GM19468 (cell line): ENCODE data around the gene RNF212.

Source experiments
- ATAC-seq: cut with Tn5 transposase; IDR thresholded peaks from one replicate; pipeline ENCODE4 v1.9.1; 2021; ENCODE audit warnings: mild to moderate bottlenecking, moderate library complexity, moderate number of reproducible peaks; ENCODE audit not compliant: unreplicated experiment; ENCODE audit errors: extremely low read depth

Gene RNF212

DNA sequence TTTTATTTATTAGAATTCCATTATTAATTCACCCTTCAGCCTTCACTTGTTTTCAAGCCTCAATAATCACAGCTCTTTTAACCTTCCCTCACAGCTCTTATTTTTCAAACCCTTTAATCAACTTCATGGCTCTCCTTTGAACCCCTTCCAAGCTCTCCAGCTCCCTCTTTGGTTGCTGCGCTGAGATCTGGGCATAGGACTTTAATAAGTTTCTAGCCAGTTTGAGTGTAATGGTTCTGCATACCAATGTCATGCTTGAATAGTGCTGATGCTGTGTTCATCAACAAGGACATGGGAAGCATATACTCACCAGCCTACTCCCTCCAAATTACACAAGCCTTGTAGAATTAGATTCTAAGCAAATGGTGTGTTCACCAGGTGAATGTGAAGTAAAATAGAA, 3.5 kb upstream of the RNF212 start:
- ATAC-seq = no peak

DNA sequence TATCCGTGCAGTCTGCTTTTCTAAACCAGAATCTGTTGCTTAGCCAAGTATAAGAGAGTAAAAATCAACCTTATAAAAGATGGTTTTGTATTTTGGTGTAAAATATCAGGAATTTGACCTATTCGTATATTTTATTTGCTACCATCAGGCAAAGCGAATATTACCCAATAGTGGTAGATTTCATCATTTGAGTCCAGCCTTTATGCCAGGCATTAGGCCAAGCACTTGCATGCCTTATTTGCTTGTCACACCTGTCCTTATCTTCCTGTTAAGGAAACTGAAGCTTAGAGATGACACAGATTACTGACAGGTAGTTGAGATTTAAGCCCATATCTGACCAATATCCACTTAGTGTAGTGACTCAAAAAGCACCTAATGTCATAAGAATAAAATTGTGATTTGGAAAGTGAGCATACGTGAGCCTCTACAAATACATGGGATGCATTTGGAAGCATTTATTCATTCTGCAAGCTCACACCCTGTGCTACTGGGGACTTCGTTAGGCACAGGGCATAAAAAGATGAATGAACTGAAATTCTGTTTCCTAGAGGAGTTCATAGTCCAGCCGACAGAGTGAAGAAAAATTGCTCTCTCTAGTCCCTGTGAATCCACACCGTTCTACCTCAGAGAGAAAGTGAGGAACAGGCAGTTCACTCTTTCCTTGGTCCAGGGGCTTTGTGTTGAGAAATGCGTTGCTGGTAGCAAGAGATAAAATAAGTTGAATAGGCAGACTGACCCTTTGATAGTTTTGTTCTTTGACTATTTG, 2.3 kb upstream of the RNF212 start:
- ATAC-seq = no peak

DNA sequence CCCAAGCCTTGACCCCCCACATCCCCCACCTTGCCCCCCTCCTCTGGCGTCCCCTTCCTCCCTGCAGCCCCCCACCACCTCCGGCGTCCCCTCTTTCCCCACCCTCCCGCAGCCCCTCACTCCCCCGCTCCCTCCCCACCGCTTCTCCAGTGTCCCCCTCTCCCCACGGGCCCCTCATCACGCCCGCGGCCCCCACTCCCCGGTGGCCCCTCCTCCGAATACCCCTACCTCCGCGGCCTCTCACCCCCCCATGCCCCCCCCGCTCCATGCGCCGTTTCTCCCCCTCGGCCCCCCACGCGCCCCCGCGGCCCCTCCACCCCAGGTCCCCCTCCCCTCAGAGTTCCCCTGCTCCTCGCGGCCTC, 562 bp downstream of the RNF212 start:
- no peak for ATAC-seq

DNA sequence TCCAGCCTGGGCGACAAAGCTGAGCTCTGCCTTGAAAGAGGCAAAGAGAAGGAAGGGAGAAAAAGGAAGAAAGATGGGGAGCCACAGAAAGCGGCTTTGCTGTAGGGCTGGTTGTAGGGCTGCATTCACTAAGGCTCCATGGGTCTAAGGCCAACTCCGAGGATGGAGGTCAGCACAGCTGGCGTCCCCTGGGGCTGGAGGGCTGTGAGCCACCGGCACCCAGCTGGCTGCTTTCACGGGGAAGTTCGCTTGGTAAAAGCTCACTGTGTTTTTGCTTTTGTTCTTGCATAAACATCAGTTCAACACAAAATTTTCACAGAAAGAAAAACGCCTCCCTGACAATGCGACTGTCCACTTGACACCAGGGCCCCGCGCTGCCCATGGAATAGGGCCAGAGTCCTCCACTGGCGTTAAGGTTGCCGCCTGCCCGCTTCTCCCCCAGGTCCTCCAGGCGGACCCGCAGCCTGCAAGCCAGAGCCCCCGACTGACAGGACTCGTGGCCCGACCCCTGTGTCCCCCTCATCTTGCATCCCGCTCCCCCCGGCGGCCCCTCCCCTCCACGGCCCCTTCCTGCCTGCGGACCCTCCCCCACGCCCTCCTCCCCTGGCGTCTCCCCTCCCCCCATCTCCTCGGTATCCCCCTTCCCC, 1.1 kb downstream of the RNF212 start:
- no peak for ATAC-seq

DNA sequence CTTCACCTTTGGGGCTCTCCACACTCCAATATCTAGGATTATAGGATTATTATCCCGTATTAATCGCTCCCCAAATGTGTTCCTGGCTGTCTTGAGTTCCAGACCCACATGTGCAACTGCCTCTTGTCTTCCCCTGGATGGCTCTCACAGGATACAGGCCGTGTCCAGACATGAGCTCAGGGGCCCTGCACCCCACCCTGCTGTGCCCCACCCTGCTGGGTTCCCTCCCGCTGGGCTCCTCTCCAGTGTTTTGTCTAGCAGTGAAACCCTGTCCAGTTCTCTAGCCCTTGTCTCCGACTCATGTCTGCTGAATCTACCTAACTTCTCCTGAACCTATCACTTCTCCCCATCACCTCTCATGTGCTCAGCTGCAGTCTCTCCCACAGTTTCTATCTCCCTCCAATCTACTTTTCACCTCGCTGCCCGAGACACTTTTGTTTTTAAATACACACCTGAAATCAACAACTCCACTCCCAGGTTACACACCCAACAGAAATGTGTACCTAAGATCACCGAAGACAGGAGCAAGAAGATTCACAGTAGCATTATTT, 2.0 kb downstream of the RNF212 start:
- no peak for ATAC-seq

DNA sequence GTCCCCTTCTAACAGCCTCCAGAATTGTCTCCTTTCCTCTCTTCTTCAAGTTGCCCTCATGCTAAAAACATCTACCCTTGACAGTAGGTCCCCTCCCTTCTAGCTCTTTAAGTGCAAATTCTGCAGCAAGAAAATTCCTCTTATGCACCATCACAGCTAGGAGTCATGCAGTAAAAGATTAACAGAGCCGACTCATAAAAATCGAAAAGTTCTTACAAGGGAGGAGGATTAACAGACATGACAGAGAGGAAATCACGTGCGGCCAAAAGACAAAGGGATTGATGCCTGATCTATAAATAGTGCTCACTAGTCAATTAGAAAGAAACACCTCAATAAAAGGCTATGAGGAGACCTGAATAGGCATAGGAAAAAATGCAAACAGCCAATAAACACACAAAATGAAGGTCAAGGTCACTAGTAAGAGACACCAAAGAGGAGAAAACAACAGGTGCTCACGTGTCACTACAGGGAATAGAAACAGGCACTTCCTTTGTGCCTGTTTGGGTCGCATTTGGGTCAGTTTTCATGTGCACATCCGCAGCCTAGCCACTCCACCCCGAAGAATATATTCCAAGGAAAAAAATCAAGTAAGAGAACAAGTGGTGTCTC, 3.4 kb downstream of the RNF212 start:
- no peak for ATAC-seq

DNA sequence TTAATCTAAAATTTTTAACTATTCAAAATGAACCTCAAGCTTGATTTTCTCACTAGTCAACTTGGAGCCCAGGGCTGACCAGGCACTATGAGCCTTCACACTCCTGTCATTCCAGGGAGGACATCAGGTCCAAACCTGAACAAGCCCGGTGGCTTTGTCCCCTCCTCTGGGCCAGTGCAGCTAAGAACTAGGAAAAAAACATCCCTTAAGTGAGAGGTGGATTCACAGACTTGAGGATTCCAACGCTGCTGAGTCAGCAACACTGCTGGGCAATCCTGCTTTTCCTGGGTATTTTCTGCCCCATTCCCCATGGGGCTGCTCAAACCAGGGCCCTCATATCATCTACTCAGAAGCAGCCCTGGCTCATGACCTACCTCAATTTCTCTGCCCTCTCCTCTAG, 4.0 kb downstream of the RNF212 start:
- ATAC-seq = no peak

DNA sequence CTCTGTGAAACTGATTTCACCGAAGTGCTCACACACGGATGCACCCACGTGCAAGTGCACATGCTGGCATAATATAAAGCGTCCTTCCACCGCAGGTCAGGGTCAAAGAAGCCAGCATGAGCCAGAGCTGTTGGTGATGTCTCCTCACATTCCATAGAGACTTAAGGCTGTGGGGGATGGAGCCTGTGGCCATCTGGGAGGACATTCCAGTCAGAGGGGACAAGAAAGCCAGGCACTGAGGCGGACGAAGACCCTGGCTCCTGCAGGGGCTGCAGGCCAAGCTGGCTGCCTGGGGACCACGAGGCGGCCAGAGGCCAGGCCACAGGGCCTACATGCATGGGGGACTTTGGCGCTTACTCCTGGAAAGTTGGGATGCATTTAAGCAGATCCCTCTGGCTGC, 7.7 kb downstream of the RNF212 start:
- no peak for ATAC-seq

DNA sequence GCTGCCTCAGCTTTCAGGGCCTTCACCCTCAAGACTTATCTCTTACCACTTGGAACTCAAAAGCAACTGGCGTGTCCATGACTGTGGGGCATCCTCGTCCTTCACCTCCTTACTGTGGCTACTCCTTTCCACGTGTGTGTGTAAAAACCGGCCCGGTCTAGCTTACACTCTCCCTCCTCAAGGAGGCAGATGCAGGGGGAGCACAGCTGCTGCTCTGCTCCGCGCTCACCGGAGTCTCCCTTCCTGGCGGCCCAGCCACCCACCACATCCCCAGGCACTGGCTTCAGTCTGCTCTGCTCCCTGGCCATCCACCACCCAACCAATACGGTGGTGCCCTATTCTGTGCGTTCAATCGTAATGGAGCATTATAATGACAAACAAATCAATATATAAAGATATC, 8.3 kb downstream of the RNF212 start:
- ATAC-seq = no peak

DNA sequence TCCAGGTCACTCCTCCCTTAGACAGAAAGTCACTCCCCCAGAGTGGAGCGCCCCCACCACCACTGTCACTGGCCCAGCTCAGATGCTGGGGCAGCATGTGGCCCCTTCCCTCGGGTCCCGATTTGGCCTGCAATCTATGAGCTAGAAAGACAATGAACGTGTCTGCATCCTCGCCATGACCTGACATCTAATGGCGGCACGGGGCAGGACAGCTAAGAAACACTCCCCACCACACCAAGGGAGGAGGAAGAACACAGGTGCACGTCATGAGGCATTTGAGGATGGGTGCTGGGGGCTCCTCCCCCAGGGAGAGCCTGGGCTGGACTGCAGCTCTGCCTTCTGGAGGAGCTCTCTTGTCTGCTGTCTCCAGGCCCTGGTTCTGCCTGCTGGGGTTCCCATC, 8.7 kb downstream of the RNF212 start:
- ATAC-seq = no peak

DNA sequence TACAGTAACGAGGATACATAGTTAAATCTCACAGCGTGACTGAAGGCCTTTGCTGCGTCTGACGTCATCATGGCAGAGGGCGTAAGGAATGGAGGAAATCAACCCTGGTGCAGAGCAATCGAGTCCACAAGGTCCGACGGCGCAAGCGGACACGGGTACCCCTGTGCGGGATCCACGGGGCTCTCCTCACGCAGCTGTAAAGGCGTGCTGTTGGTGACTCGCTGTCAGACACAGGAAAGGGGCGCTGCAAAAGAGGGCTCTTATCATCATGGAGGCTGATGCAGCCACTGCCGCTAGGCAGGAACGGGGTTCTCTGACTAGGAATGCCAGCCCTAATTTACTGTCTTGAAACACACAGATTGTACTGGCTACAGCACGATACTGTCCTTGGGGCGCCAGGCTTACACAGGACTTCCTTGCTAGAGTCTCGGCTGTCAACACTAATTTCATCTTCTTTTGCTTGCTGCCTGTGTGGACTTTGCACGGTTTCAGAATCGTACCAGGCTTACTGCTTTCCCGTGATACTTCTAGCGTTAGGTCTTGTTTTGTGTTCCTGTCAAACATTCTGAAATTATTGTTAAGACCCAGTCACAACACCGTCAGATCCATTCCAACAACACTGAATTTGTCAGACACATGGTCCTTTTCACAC, 13.6 kb downstream of the RNF212 start:
- ATAC-seq = no peak

DNA sequence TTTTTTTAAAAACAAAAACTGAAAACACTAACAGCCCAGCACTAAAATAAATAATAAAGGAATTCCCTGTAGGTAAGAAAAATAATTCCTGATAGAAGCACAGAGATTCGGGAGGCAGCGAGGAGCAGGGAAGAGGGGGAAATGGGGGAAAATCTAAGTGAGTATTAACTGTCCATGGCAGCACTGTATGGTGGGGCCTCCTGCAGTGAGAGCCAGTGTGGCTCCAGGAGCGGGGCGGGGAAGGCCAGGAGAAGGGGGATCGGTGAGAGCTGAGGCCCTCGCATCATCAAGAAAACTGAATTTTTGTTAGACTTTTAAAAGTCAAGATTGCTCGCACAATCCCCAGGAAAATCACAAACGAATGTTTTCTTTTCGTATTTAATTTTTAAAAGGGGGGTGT, 14.1 kb downstream of the RNF212 start:
- no peak for ATAC-seq

DNA sequence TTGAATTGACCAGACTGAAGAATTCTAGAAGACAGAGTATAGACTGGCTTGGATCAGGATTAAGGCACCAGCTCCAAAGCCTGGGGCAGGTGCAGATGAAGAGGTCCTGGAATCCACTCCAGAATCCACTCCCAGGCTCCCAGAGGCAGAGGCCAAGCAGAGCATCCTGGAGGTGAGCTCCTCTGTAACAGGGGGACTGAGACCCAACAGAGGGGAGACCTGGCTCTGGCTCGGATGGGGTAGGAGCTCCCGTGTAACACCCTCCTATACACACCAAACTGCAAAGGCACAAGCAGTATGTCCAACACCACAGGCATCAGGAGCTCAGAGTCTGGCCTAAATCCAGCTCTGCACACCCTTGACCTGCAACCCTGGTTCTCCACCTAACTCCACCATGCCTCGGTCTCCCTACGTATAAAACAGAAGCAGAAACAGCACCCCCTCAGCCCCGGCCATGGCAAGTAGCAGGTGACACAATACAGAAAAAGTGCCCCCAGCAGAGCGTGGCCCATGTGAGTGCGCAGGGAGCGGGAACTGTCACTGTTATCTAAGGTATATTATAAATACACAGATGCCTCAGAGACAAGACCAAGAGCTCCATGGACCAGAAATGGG, 14.9 kb downstream of the RNF212 start:
- no peak for ATAC-seq

DNA sequence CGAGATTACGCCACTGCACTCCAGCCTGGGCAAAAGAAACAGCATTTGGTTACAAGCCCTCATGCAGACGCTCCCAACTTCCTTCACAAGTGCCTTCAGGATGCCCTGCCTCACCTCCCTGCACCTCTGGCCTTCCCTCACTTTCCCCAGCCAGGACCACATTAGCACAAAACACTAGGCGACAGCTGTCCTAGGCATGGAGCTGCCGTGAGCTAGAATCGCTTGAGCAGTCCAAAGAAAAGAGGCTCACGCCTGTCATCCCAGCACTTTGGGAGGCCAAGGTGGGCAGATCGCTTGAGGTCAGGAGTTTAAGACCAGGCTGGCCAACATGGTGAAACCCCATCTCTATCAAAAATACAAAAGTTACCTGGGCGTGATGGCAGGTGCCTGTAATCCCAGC, 15.8 kb downstream of the RNF212 start:
- ATAC-seq = no peak

DNA sequence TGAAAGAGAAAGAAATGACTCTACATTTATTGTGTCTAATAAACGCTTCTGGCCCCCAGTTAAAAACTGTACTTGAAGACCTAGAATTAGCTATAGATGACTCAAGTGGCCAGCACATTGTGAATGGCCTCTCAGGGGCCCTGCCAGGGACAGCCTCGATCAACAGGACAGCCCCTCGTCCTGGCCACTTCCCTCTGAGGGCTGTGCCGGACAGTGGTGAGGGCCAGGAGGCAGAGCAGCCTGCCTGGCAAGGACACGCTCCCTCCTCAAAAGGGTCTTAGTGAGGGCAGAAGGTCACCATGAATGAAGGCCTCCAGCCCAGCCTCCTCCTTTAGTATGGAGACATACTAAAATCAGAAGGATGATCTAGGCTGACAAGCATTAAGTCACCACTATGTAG, 16.5 kb downstream of the RNF212 start:
- no peak for ATAC-seq

DNA sequence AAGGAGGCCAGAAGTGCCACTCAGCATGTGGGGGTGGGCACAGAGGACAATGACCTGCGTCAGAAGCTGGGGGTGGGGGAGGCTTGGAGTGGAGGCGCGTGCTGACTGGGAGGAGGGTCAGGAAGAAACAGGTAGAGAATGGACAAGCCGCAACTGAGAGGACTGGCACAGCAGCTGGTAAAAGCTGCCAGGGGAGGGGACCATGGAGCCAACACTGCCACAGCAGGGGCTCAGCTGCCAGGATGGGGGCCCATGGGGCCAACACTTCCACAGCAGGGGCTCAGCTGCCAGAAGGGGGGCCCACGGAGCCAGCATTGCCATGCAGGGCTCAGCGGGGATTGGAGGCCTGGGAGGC, 19.1 kb downstream of the RNF212 start:
- ATAC-seq = no peak

DNA sequence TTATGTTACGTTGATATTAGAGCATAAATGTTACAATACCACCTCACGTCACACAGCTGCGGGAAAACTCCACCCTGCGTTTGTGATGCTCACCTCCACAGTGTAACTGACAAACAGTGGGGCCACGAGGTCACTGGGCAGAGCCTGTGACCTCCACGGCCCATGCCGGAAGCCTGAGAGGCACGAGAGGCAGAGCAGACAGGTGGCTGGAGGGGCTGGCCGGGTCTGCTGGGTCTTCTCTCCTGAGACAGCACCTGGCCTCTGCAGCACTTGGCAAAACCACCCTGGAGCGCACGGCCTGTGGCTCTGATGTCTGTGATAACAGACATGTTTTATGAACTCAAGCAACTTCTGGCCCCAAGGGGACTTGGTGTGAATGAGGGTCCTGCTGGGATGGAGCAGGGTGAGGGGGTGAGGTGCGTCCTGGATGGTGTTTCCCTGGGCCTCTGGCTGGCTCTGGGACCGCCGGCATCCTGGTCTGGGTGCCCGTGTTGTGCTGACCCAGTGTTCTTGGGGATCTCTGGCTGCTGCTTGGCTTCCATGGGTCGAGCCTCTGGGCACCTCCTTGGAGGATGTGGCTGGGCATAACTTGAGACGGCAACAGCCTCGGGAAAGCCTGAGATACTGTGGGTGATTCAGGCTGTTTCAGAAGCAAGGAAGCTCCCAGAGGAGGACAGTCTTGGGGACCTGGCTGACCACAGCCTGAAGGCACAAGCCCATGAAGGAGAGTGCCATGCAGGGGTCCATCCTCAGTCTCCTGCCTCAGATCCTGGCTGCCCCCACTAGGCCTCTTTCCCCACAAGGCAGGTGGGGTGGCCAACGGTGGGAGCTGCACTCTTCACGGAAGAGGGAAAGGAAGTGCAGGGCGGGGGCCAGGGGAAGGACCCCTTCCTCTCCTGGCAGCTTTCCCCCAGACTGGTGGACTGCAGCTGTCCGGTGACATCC, 19.7 kb downstream of the RNF212 start:
- ATAC-seq = no peak

DNA sequence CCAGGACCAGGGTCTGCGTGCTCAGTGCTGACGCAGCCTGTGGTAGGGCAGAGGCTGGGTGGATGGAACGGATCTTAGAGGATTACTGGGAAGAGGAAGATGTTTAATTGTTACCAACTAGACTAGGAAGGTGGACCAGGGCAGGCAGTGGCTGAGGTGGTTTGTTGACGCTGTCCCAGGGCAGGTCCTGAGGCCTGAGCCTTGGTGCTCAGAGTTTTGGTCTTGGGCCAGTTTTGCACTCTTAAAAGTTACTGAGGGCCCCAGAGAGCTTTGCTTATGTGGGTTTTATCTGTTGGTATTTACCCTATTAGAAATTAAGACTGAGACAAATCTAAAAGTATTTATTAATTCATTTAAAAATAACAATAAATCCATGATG, 20.4 kb downstream of the RNF212 start:
- no peak for ATAC-seq
